Ectodermal cell (in vitro differentiated cells): ENCODE measurements around the gene RIC1.
"Not testable (repeated sequence)": the region's sequence is repeated elsewhere in the genome, so short reads cannot be mapped to it uniquely, and the experiment has no call there.

ENCODE experiments used
- H3K27ac ChIP-seq: 2 replicates; pipeline ENCODE4 v1.7.0; 2013; ENCODE audit warnings: mild to moderate bottlenecking, low read depth, low read length; ENCODE audit not compliant: insufficient read depth, poor library complexity, severe bottlenecking
- H3K27me3 ChIP-seq: 2 replicates; pipeline ENCODE4 v1.7.0; 2013; ENCODE audit warnings: mild to moderate bottlenecking, low read length; ENCODE audit not compliant: insufficient read depth, control insufficient read depth, poor library complexity, severe bottlenecking
- H3K36me3 ChIP-seq: one replicate; pipeline ENCODE4 v1.7.0; 2013; ENCODE audit warnings: low read length; ENCODE audit not compliant: control insufficient read depth, insufficient read depth
- H3K4me1 ChIP-seq: one replicate; pipeline ENCODE4 v1.7.0; 2013; ENCODE audit warnings: low read length; ENCODE audit not compliant: control insufficient read depth, insufficient read depth
- H3K4me3 ChIP-seq: 2 replicates; pipeline ENCODE4 v1.7.0; 2013; ENCODE audit warnings: low read depth, low read length, control low read depth; ENCODE audit not compliant: insufficient read depth
- H3K9me3 ChIP-seq: 2 replicates; pipeline ENCODE4 v1.7.0; 2013; ENCODE audit warnings: mild to moderate bottlenecking, low read length, moderate library complexity; ENCODE audit not compliant: control insufficient read depth
- WGBS, 2 experiments: methylation state at CpG; one replicate each; pipeline ENCODE4 v1.1.7; 2013; ENCODE audit warnings: missing lambda C conversion rate in 2 of 2; 5-methylcytosine and 5-hydroxymethylcytosine counted together

Gene RIC1

DNA sequence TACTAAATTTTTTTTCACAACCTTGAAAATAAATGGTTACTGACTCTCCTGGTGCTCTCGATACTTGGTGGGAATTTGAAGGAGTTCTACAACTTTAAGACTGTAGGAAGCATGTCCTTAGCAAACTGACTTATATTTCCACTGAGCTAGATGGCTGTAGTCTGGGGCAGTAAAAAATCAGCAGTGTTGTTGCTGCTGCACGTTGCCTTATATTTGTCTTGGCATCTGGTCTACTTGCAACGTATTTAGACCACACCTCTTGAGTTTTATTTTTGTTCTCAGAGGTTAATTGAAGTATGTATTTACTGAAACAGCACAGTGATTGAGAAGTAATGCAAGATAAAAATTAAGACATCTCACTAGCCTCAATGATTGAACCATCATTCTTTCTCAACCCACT is 127.7 kb downstream of the RIC1 start:
- Histone ChIP-seq H3K36me3 (peaks cover 2% of the 10 kb centered on the region), H3K4me3 (no peak overlapping the region), H3K27ac (no peak overlapping the region), H3K4me1 (no peaks in the 10 kb centered on the region), H3K9me3 (no peaks in the 10 kb centered on the region), H3K27me3 (no peaks in the 10 kb centered on the region)
- WGBS, 2 experiments = 93 to 98% methylated on average over 3 of the region's 3 CpGs

DNA sequence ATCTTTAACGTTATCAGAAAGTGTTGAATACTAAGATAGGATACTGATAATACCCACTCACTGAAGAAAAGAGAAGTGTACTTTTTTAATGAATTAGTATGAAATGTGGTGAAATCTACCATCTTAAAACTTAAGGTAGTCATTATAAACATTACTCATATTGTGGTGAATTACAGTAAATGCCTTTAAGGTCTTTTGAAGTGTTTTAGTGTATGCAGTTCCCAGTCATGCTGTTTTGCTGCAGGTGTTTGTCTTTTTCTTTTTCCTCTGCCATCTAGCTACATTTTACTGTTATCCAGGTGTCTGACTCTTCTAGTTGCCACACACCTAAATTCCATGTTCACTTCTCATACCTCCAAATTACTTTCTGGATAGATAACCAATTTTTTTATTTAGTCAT is 131.4 kb downstream of the RIC1 start:
- Histone ChIP-seq H3K27ac (no peak overlapping the region), H3K4me1 (no peaks in the 10 kb centered on the region), H3K9me3 (no peaks in the 10 kb centered on the region), H3K27me3 (no peaks in the 10 kb centered on the region), H3K4me3 (no peak overlapping the region), H3K36me3 (peaks cover 13% of the 10 kb centered on the region)
- 83 to 100% methylated on average over 1 of the region's 1 CpG for WGBS, 2 experiments

GRCh38 chr9:5762421-5762820 is 133.5 kb downstream of the RIC1 start:
- Histone ChIP-seq H3K36me3 (peaks cover 17% of the 10 kb centered on the region), H3K4me3 (no peak overlapping the region), H3K27me3 (no peaks in the 10 kb centered on the region), H3K27ac (no peak overlapping the region), H3K4me1 (no peaks in the 10 kb centered on the region), H3K9me3 (no peaks in the 10 kb centered on the region)
- 94 to 97% methylated on average over 4 of the region's 4 CpGs for WGBS, 2 experiments

GRCh38 chr9:5764130-5764868 is 135.4 kb downstream of the RIC1 start:
- peaks cover 14% of the 10 kb centered on the region for H3K36me3 ChIP-seq
- WGBS, 2 experiments = 95% methylated on average over 1 of the region's 1 CpG; no CpG with 5 or more reads in 1 of the 2 experiments
- H3K9me3 ChIP-seq = no peaks in the 10 kb centered on the region
- no peak overlapping the region for H3K4me3 ChIP-seq
- no peaks in the 10 kb centered on the region for H3K4me1 ChIP-seq
- H3K27me3 ChIP-seq = no peaks in the 10 kb centered on the region
- no peak overlapping the region for H3K27ac ChIP-seq

GRCh38 chr9:5767968-5768932 is 139.3 kb downstream of the RIC1 start:
- H3K4me1 ChIP-seq = no peaks in the 10 kb centered on the region
- H3K27ac ChIP-seq = no peak overlapping the region
- H3K27me3 ChIP-seq = no peaks in the 10 kb centered on the region
- peaks cover 7% of the 10 kb centered on the region for H3K36me3 ChIP-seq
- no peak overlapping the region for H3K4me3 ChIP-seq
- no peaks in the 10 kb centered on the region for H3K9me3 ChIP-seq
- 94 to 97% methylated on average over 5 of the region's 5 CpGs for WGBS, 2 experiments

DNA sequence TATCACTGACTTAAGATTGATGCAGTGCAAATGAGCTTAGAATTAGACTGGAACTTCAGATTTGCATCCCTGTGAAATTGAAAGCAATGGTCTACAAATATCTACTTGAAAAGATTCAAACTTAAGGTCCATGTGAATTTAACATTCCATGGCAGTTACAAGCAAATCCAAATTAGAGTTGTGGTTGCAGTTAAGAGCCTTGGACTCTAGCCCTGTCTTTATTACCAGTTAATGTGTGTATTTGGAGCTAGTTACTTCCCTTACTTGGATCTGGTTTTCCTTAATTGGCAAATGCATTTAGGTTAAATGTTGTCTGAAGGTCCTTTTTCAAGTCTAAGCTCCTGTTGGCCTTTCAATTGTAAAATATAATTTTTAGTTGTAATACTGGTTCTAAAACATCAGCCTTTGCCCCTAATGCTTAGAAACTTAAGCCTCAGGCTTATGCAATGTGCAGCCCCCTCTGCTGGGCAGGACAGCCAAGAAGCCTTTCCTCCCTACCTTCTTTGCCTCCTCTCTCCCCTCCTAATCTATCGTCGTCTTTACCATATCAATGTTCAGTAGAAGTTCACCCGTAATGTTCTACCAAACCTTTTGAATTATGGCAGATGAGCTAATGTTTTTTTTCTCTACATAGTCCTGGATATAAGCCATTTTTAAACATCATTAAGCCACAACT is 144.6 kb downstream of the RIC1 start:
- H3K4me3 ChIP-seq = no peak overlapping the region
- no peaks in the 10 kb centered on the region for H3K4me1 ChIP-seq
- H3K27ac ChIP-seq = no peak overlapping the region
- peaks cover 4% of the 10 kb centered on the region for H3K9me3 ChIP-seq
- H3K27me3 ChIP-seq = no peaks in the 10 kb centered on the region
- peaks cover 10% of the 10 kb centered on the region for H3K36me3 ChIP-seq
- 80 to 89% methylated on average over 3 of the region's 3 CpGs for WGBS, 2 experiments

DNA sequence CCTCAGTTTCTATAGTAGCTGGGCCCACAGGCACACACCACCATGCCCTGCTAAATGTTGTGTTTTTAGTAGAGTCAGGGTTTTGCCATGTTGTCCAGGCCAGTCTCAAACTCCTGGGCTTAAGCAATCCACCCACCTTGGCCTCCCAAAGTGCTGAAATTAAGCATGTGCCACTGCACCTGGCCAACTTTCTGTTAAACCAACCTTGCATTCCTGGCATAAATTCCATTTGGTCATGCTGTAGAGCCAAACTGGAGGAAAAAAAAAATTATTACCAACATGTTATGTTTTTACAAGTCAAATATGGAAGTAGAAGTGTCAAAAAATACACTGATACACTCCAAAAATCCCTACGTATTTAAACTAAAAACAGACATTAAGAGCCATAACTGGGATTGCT is 149.9 kb downstream of the RIC1 start:
- Histone ChIP-seq H3K27me3 (no peaks in the 10 kb centered on the region), H3K36me3 (peaks cover 26% of the 10 kb centered on the region), H3K9me3 (peaks cover 8% of the 10 kb centered on the region), H3K4me1 (no peaks in the 10 kb centered on the region), H3K27ac (no peak overlapping the region), H3K4me3 (no peak overlapping the region)
- WGBS, 2 experiments = 89 to 100% methylated on average over 1 of the region's 1 CpG

DNA sequence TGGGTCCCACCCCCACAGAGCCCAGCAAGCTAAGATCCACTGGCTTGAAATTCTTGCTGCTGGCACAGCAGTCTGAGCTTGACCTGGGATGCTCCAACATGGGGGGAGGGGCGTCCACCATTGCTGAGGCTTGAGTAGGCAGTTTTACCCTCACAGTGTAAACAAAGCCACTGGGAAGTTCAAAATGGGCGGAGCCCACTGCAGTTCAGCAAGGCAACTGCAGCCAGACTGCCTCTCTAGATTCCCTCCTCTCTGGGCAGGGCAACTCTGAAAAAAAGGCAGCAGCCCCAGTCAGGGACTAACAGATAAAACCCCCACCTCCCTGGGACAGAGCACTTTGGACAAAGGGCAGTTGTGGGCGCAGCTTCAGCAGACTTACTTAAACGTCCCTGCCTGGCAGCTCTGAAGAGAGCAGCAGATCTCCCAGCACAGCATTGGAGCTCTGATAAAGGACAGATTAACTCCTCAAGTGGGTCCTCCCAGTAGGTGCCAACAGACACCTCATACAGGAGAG is 150.9 kb downstream of the RIC1 start:
- not testable (repeated sequence) for H3K9me3 ChIP-seq, H3K4me1 ChIP-seq, H3K27ac ChIP-seq, H3K27me3 ChIP-seq, H3K4me3 ChIP-seq
- 88 to 96% methylated on average over 4 of the region's 4 CpGs for WGBS, 2 experiments
- H3K36me3 ChIP-seq = peaks cover 26% of the 10 kb centered on the region

DNA sequence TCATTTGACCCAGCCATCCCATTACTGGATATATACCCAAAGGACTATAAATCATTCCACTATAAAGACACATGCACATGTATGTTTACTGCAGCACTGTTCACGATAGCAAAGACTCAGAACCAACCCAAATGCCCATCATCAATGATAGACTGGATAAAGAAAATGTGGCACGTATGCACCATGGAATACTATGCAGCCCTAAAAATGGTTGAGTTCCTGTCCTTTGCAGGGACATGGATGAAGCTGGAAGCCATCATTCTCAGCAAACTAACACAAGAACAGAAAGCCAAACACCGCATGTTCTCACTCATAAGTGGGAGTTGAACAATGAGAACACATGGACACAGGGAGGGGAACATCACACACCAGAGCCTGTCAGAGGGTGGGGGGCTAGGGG is 154.5 kb downstream of the RIC1 start:
- 94 to 98% methylated on average over 2 to 3 of the region's 3 CpGs for WGBS, 2 experiments
- not testable (repeated sequence) for H3K4me1 ChIP-seq, H3K4me3 ChIP-seq, H3K27ac ChIP-seq, H3K27me3 ChIP-seq, H3K9me3 ChIP-seq
- H3K36me3 ChIP-seq = peaks cover 20% of the 10 kb centered on the region

- 14 to 90% methylated on average over 1 of the region's 1 CpG for WGBS, 2 experiments
- Histone ChIP-seq H3K4me3 (no peak overlapping the region), H3K27me3 (no peaks in the 10 kb centered on the region), H3K4me1 (no peaks in the 10 kb centered on the region), H3K36me3 (peaks cover 15% of the 10 kb centered on the region), H3K27ac (no peak overlapping the region), H3K9me3 (no peaks in the 10 kb centered on the region)
Measured at GRCh38 chr9:5783982-5784381, 155.1 kb downstream of the RIC1 start.
